Osteocyte (in vitro differentiated cells): ENCODE results near the gene REEP1. TPM values are rescaled to one million over a fixed set of nuclear protein-coding genes. Genes with fewer than 3 reads are reported as not detected.
A peak's percentile ranks its signal among the peaks of the same experiment; 100 is the strongest.

Source experiments
- DNase-seq: peaks from one replicate; pipeline ENCODE4 v3.0.0; 2021; ENCODE audit warnings: mixed read lengths; ENCODE audit not compliant: unreplicated experiment; ENCODE audit errors: extremely low spot score
- H3K27ac Mint-ChIP-seq: one replicate; pipeline ENCODE4 v1.8.0; 2021; ENCODE audit warnings: mild to moderate bottlenecking, mixed read lengths; ENCODE audit not compliant: unreplicated experiment
- H3K27me3 Mint-ChIP-seq: one replicate; pipeline ENCODE4 v1.8.0; 2021; ENCODE audit warnings: mixed read lengths; ENCODE audit not compliant: unreplicated experiment
- H3K36me3 Mint-ChIP-seq: one replicate; pipeline ENCODE4 v1.8.0; 2021; ENCODE audit warnings: mixed read lengths; ENCODE audit not compliant: unreplicated experiment
- H3K4me1 Mint-ChIP-seq: one replicate; pipeline ENCODE4 v1.8.0; 2021; ENCODE audit warnings: mixed read lengths; ENCODE audit not compliant: unreplicated experiment
- H3K4me3 Mint-ChIP-seq: one replicate; pipeline ENCODE4 v1.8.0; 2021; ENCODE audit warnings: mild to moderate bottlenecking, moderate library complexity, mixed read lengths; ENCODE audit not compliant: unreplicated experiment
- H3K9me3 Mint-ChIP-seq: one replicate; pipeline ENCODE4 v1.8.0; 2021; ENCODE audit warnings: mixed read lengths; ENCODE audit not compliant: unreplicated experiment
- CTCF ChIP-seq: fragments of 200-600 bp; sonication (generic); IDR thresholded peaks from 2 replicates; pipeline ENCODE4 v1.5.0; 2021; ENCODE audit warnings: antibody characterized with exemption, mild to moderate bottlenecking, moderate library complexity
- total RNA-seq: library from RNA; stranded (reverse); gene quantifications from 2 replicates; pipeline ENCODE4 v1.2.1, GENCODE V29; 2021

The REEP1 gene
- total RNA-seq, 1 donor from 2014 or later, result not detected

- Mint-ChIP-seq H3K4me1 (peaks cover 13% of the 10 kb centered on the region), H3K9me3 (no peaks in the 10 kb centered on the region), H3K36me3 (no peaks in the 10 kb centered on the region), H3K4me3 (no peak overlapping the region), H3K27ac (no peak overlapping the region), H3K27me3 (no peaks in the 10 kb centered on the region)
- peak; percentile 60 for DNase-seq
- no peak for TF ChIP-seq CTCF
These were observed 114.1 kb downstream of the REEP1 start for GRCh38 chr2:86223140-86223926.

GRCh38 chr2:86221066-86221684 is 116.3 kb downstream of the REEP1 start:
- Mint-ChIP-seq H3K9me3 (no peaks in the 10 kb centered on the region), H3K27ac (no peak overlapping the region), H3K4me1 (peaks cover 30% of the 10 kb centered on the region), H3K36me3 (no peaks in the 10 kb centered on the region), H3K4me3 (no peak overlapping the region), H3K27me3 (no peaks in the 10 kb centered on the region)
- DNase-seq, result peak; percentile 81
- TF ChIP-seq CTCF, result peak; percentile 81

- Mint-ChIP-seq H3K27ac (no peak overlapping the region), H3K4me1 (peaks cover 30% of the 10 kb centered on the region), H3K36me3 (no peaks in the 10 kb centered on the region), H3K9me3 (no peaks in the 10 kb centered on the region), H3K4me3 (no peak overlapping the region), H3K27me3 (no peaks in the 10 kb centered on the region)
- TF ChIP-seq CTCF, result no peak
- peak; percentile 53 for DNase-seq
These were observed 117.5 kb downstream of the REEP1 start for GRCh38 chr2:86219896-86220295.

GRCh38 chr2:86218124-86218523 is 119.3 kb downstream of the REEP1 start:
- TF ChIP-seq CTCF, result no peak
- no peaks in the 10 kb centered on the region for H3K9me3 Mint-ChIP-seq
- H3K4me3 Mint-ChIP-seq, result no peak overlapping the region
- H3K27ac Mint-ChIP-seq, result no peak overlapping the region
- H3K4me1 Mint-ChIP-seq, result peaks cover 23% of the 10 kb centered on the region
- H3K27me3 Mint-ChIP-seq, result no peaks in the 10 kb centered on the region
- H3K36me3 Mint-ChIP-seq, result peaks cover 11% of the 10 kb centered on the region
- peak; percentile 68 for DNase-seq
